ENCODE measurements around the gene FRMD6. TPM values are rescaled to one million over a fixed set of nuclear protein-coding genes. Genes with fewer than 3 reads are reported as not detected.

Gene FRMD6
- total and polyA plus RNA-seq, 9 of the 15 experiments (the other 6 are each of a cell fraction or from before 2014, with no cell fraction given), result 0.11 to 0.92 (median 0.53) TPM

- TF ChIP-seq ZNF609 (CRISPR knock-in tag; IDR thresholded peaks at IDR 0.05; ENCODE audit: borderline replicate concordance), result no peak
These were observed 8.6 kb upstream of the FRMD6 start (continued) for GRCh38 chr14:51643140-51643539.

- no peak for ATAC-seq
- no peaks in the 10 kb centered on the region for H3K4me1 ChIP-seq (replicated peaks in 1 of 2; ENCODE audit: control insufficient read depth in 2 of 2, insufficient read depth in 2 of 2, low read length in 2 of 2)
- H3K27ac ChIP-seq (ENCODE audit: extremely low read depth, low read depth, low read length), result no peak overlapping the region
- H3K9me3 ChIP-seq (replicated peaks; ENCODE audit: control insufficient read depth, insufficient read depth, low read depth, low read length), result no peaks in the 10 kb centered on the region
- H3K9ac ChIP-seq (ENCODE audit: insufficient read depth in 1 of 2, low read depth in 2 of 2, low read length in 2 of 2), result no peak overlapping the region
- ChIA-PET POLR2A (no interaction called here), CTCF (ENCODE audit: low intra/inter-chr PET ratio) (no interaction called here)
- no peaks in the 10 kb centered on the region; a peak in 1 of 5 replicates for H3K27me3 ChIP-seq (ENCODE audit: control insufficient read depth in 2 of 2, insufficient read depth in 2 of 2, low read length in 2 of 2)
- H4K20me1 ChIP-seq (replicated peaks; ENCODE audit: control insufficient read depth, insufficient read depth, low read length), result no peaks in the 10 kb centered on the region
- H3K4me3 ChIP-seq, result no peak overlapping the region
- no peaks in the 10 kb centered on the region for H3K9me1 ChIP-seq (ENCODE audit: control insufficient read depth, insufficient read depth, low read length)
- no TSS peak for BruUV-seq (replicated peaks)
- H3K36me3 ChIP-seq (ENCODE audit: control insufficient read depth, insufficient read depth, low read length), result no peaks in the 10 kb centered on the region
- H3K79me2 ChIP-seq (ENCODE audit: control insufficient read depth, insufficient read depth, low read length), result no peaks in the 10 kb centered on the region
- in situ Hi-C loops (cut with MboI), result no loop called here
- no peak for DNase-seq (ENCODE audit: extremely low read depth in 1 of 4, low spot score in 3 of 4)
- intact Hi-C loops (cut with micrococcal nuclease), result no loop called here
- no peak for FAIRE-seq
- WGBS (ENCODE audit: insufficient coverage, low coverage, missing lambda C conversion rate), result 0% methylated on average over 5 of the region's 5 CpGs
- H2AFZ ChIP-seq (ENCODE audit: low read depth, low read length), result no peak overlapping the region
- no peak overlapping the region for H3K4me2 ChIP-seq (ENCODE audit: insufficient read depth, low read length)
- no peak for TF ChIP-seq FOXM1 (IDR thresholded peaks at IDR 0.05; ENCODE audit: low read depth)
- no peak for TF ChIP-seq FOXM1 (CRISPR knock-in tag; IDR thresholded peaks at IDR 0.05; ENCODE audit: low read depth)
- TF ChIP-seq KHSRP (IDR thresholded peaks at IDR 0.05), result no peak
- TF ChIP-seq HMG20B (CRISPR knock-in tag; IDR thresholded peaks at IDR 0.05), result no peak
- TF ChIP-seq NCOA4 (IDR thresholded peaks at IDR 0.05; ENCODE audit: partially characterized antibody), result no peak
- no peak for TF ChIP-seq NFE2L1 (tag; IDR thresholded peaks at IDR 0.05; ENCODE audit: borderline replicate concordance, low read depth)
- no peak for TF ChIP-seq ZFP30 (CRISPR knock-in tag; IDR thresholded peaks at IDR 0.05; ENCODE audit: borderline replicate concordance)
- TF ChIP-seq AFF1 (IDR thresholded peaks at IDR 0.05; ENCODE audit: low read depth in 1 of 2, partially characterized antibody in 2 of 2), result no peak
- TF ChIP-seq CTBP1 (IDR thresholded peaks at IDR 0.05; ENCODE audit: borderline replicate concordance), result no peak
- TF ChIP-seq POU5F1 (IDR thresholded peaks at IDR 0.05; ENCODE audit: borderline replicate concordance, low read depth, low read length, partially characterized antibody), result no peak
- TF ChIP-seq ZFX (CRISPR knock-in tag; IDR thresholded peaks at IDR 0.05), result no peak
These were observed 7.3 kb upstream of the FRMD6 start for GRCh38 chr14:51644217-51644933.
